Karpas-422 (cell line): ENCODE measurements around the gene SMOC2. TPM values are rescaled to one million over a fixed set of nuclear protein-coding genes. Genes with fewer than 3 reads are reported as not detected.

Experiments used
- DNase-seq: peaks from one replicate; pipeline ENCODE4 v3.0.0-alpha.2; 2015
- H2AFZ ChIP-seq: fragments of 200-600 bp; sonication (generic); 2 replicates; pipeline ENCODE4 v1.6.1; 2014; ENCODE audit warnings: antibody characterized with exemption, low read length, mixed read lengths
- H3K27ac ChIP-seq: fragments of 200-600 bp; sonication (generic); 2 replicates; pipeline ENCODE4 v1.5.1; 2014; ENCODE audit warnings: mild to moderate bottlenecking, low read length, moderate library complexity
- H3K27me3 ChIP-seq: fragments of 200-600 bp; sonication (generic); 2 replicates; pipeline ENCODE4 v1.6.1; 2014; ENCODE audit warnings: low read length, mixed read lengths
- H3K36me3 ChIP-seq: fragments of 200-600 bp; sonication (generic); 2 replicates; pipeline ENCODE4 v1.6.1; 2014; ENCODE audit warnings: low read length, mixed read lengths; ENCODE audit not compliant: insufficient read depth
- H3K4me1 ChIP-seq: fragments of 200-600 bp; sonication (generic); 2 replicates; pipeline ENCODE4 v1.6.1; 2014; ENCODE audit warnings: mild to moderate bottlenecking, low read length, mixed read lengths
- H3K4me2 ChIP-seq: fragments of 200-600 bp; sonication (generic); 2 replicates; pipeline ENCODE4 v1.6.1; 2014; ENCODE audit warnings: low read length, low read depth, mild to moderate bottlenecking; ENCODE audit not compliant: poor library complexity, severe bottlenecking
- H3K4me3 ChIP-seq: fragments of 200-600 bp; sonication (generic); 2 replicates; pipeline ENCODE4 v1.5.1; 2014; ENCODE audit warnings: mild to moderate bottlenecking, antibody characterized with exemption, low read length, mixed read lengths
- H3K79me2 ChIP-seq: fragments of 200-600 bp; sonication (generic); 2 replicates; pipeline ENCODE4 v1.6.1; 2014; ENCODE audit warnings: mild to moderate bottlenecking, low read length, mixed read lengths
- H3K9ac ChIP-seq: fragments of 200-600 bp; sonication (generic); 2 replicates; pipeline ENCODE4 v1.6.0; 2014; ENCODE audit warnings: low read length
- H3K9me2 ChIP-seq: fragments of 200-600 bp; sonication (generic), shearing (Covaris generic); replicated peaks from 2 replicates; pipeline ENCODE4 v1.6.0; 2014; ENCODE audit warnings: mild to moderate bottlenecking, low read length, moderate library complexity; ENCODE audit not compliant: insufficient read depth
- H3K9me3 ChIP-seq: fragments of 300-700, 200-600 bp; sonication (generic); 2 replicates; pipeline ENCODE4 v1.6.1; 2014; ENCODE audit warnings: low read length, mixed read lengths
- H4K20me1 ChIP-seq: fragments of 200-600 bp; sonication (generic); 2 replicates; pipeline ENCODE4 v1.6.1; 2014; ENCODE audit warnings: mild to moderate bottlenecking, antibody characterized with exemption, low read length, low read depth; ENCODE audit not compliant: insufficient read depth
- total RNA-seq: library from RNA; depleted of rRNA; stranded (reverse); fragments of >200 nt; shearing (Covaris generic); gene quantifications from 2 replicates; pipeline ENCODE4 v1.2.3, GENCODE V29; 2014; ENCODE audit warnings: low replicate concordance

The SMOC2 gene
- total RNA-seq, 1 experiment from 2014 or later, result not detected

DNA sequence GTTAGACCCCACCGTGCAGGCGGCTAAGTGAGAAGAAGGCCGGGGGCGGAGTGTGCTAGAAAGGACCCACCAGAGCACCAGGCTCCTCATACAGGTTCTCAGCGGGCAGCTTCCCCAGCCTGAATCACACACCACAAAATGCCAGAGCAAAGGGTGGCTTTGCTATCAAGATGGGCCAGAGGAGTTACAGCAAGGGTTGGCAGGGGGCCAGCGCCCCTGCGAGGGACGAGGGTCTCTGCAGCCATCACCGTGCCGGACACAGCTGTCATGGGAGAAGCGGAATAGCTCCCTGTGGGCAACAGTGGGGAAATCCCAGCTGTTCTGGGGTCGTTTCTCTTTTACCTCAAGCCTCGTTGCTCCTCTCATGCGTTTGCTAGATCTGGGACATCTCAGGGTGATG lies 206.3 kb downstream of the SMOC2 start:
- Histone ChIP-seq H3K27ac (no peak overlapping the region), H2AFZ (no peak overlapping the region), H3K27me3 (no peaks in the 10 kb centered on the region), H3K36me3 (no peaks in the 10 kb centered on the region), H3K4me2 (no peak overlapping the region), H4K20me1 (no peaks in the 10 kb centered on the region), H3K4me3 (no peak overlapping the region), H3K9me2 (no peaks in the 10 kb centered on the region), H3K9me3 (no peaks in the 10 kb centered on the region), H3K4me1 (no peaks in the 10 kb centered on the region), H3K79me2 (no peaks in the 10 kb centered on the region), H3K9ac (no peak overlapping the region)
- no peak for DNase-seq

DNA sequence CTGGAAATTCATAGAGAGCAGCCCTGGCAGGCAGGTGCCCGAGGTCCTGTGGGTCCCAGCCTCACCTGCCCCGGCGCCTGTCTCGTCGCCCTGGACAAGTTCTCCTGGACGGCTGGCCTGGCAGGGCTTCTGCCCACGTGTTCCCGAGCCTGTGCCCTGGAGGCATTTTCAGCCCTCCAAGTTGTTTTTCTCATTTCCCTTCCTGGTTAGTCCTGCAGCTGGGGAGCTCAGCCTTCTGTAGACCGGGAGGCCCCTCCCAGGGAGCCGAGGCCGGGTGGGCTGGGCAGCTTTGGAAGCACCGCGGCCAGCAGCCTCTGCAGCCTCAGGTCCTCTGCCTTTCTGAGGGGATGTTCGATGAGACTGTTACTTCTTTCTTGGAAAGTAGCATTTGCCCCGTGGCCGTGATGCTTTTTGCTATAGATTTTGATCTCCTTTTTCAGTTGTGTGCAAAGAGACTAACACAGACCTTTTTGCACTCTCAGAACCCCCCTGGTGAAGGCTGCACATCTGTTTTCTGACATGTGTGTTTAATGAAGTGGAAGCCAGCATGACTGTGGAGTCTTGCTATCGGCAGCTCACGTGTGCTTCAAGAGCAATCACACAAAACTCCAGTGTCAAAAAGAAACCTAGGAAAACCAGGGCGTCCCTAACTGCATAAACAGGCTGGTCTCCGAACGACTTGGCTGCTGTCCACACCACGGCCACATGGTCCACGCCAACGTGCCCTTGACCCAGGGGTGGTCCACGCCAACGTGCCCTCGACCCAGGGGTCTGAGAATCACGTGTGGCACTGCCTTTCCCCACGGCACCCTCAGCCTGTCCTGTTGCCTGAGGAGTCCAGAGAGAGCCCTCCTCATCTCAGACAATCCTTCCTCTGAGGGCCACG lies 207.5 kb downstream of the SMOC2 start:
- Histone ChIP-seq H2AFZ (no peak overlapping the region), H3K4me3 (no peak overlapping the region), H3K4me1 (no peaks in the 10 kb centered on the region), H3K36me3 (no peaks in the 10 kb centered on the region), H3K27ac (no peak overlapping the region), H3K9me2 (no peaks in the 10 kb centered on the region), H3K9me3 (no peaks in the 10 kb centered on the region), H3K27me3 (no peaks in the 10 kb centered on the region), H3K79me2 (no peaks in the 10 kb centered on the region), H4K20me1 (no peaks in the 10 kb centered on the region), H3K9ac (no peak overlapping the region), H3K4me2 (no peak overlapping the region)
- no peak for DNase-seq

DNA sequence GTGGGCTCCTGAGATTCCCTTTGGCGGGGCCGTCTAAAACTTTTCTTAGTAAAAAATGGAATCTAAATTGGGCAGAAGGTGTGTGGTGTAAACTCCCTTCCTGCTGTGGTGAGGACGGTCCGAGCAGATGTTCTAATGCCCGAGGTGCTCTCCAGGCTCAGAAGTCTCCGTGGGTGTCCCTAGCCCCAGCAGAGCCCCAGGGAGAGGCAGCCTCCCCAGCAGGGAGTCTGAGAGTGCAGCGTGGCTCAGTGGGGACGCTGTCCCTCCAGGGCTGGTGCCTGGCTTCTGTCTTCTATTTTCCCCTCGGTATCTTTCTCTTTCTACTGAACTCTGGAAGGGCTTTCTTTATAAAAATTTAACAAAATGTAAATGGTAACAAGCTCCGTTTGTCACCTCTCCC lies 208.2 kb downstream of the SMOC2 start:
- H3K4me2 ChIP-seq, result no peak overlapping the region

DNA sequence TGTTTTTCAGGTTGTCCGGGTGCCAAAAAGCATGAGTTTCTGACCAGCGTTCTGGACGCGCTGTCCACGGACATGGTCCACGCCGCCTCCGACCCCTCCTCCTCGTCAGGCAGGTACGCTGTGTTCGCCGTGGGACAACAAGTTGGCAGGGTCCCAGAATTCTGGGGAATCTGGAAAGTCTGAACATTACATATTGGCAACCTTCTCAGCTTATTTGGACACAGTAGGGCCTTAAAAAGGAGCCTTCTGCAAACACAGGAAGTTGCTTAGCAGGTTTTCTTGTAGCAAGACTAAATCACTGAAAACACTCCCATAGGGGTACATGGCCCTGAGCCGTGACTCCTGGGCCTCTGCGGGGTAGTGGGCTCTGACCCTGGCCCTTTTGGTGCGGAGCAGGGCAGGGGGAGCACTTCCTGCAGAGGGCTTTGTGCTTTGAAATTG lies 209.7 kb downstream of the SMOC2 start:
- H2AFZ ChIP-seq, result no peak overlapping the region
- no peaks in the 10 kb centered on the region for H3K9me2 ChIP-seq
- no peaks in the 10 kb centered on the region for H3K4me1 ChIP-seq
- H3K79me2 ChIP-seq, result no peaks in the 10 kb centered on the region
- no peaks in the 10 kb centered on the region for H3K27me3 ChIP-seq
- H3K36me3 ChIP-seq, result no peaks in the 10 kb centered on the region
- H4K20me1 ChIP-seq, result no peaks in the 10 kb centered on the region
- DNase-seq, result no peak
- no peak overlapping the region for H3K4me2 ChIP-seq
- H3K9ac ChIP-seq, result no peak overlapping the region
- no peaks in the 10 kb centered on the region for H3K9me3 ChIP-seq
- H3K27ac ChIP-seq, result no peak overlapping the region
- no peak overlapping the region for H3K4me3 ChIP-seq

More for the DNA sequence above, 208.2 kb downstream of the SMOC2 start:
- Histone ChIP-seq H3K27me3 (no peaks in the 10 kb centered on the region), H3K36me3 (no peaks in the 10 kb centered on the region), H3K4me1 (no peaks in the 10 kb centered on the region), H3K27ac (no peak overlapping the region), H2AFZ (no peak overlapping the region), H3K79me2 (no peaks in the 10 kb centered on the region), H3K9me2 (no peaks in the 10 kb centered on the region), H3K9ac (no peak overlapping the region), H3K9me3 (no peaks in the 10 kb centered on the region), H3K4me3 (no peak overlapping the region), H4K20me1 (no peaks in the 10 kb centered on the region)
- no peak for DNase-seq

DNA sequence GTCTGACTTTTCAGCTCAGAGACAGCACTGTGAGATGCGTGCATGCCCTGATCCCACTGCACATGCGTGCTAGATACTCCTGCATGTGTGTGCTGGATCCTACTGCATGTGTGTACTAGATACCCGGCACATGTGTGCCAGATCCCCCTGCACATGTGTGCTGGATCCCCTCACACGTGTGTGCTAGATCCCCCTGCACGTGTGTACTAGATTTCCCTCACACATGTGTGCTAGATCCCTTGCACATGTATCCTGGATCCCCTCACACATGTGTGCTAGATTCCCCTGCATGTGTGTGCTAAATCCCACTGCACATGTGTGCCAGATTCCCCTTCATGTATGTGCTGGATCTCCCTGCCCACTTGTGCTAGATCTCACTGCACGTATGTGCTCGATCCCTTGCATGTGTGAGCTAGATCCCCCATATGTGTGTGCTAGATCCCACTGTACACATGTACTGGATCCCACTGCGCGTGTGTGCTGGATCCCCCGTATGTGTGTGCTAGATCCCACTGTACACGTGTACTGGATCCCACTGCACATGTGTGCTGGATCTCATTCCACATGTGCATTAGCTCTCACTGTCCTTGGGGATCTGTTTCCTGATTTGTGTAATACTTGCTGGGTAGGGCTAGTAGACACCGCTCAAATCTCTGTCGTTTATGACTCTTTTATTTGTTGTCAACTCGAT lies 214.6 kb downstream of the SMOC2 start:
- Histone ChIP-seq H3K36me3 (no peaks in the 10 kb centered on the region), H3K9me2 (no peaks in the 10 kb centered on the region), H3K4me1 (no peaks in the 10 kb centered on the region), H3K9me3 (no peaks in the 10 kb centered on the region; the same call in 1 of the 2 replicates), H3K4me2 (no peak overlapping the region), H3K27ac (no peak overlapping the region), H3K27me3 (no peaks in the 10 kb centered on the region), H4K20me1 (no peaks in the 10 kb centered on the region), H2AFZ (no peak overlapping the region), H3K79me2 (no peaks in the 10 kb centered on the region), H3K9ac (no peak overlapping the region), H3K4me3 (no peak overlapping the region)
- no peak for DNase-seq

DNA sequence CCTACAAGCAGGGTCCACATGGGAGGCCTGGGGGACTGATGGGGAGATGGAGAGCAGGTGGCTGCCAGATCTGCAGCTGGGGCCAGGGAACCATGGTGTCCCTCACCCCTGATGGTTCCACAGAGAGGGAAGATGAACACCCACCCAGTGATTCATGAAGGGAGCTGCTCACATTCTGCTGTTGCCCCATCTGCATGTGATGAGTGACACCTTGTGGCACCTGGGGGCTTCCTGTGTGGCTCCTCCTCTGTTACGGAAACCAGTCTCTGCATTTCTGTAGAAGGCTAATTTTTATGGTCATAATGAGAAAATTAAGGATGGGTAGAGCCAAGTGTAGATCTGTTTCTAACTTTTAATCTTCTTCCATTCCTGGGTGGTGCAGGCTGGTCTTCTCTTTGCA lies 217.1 kb downstream of the SMOC2 start:
- DNase-seq, result peak; percentile 61

DNA sequence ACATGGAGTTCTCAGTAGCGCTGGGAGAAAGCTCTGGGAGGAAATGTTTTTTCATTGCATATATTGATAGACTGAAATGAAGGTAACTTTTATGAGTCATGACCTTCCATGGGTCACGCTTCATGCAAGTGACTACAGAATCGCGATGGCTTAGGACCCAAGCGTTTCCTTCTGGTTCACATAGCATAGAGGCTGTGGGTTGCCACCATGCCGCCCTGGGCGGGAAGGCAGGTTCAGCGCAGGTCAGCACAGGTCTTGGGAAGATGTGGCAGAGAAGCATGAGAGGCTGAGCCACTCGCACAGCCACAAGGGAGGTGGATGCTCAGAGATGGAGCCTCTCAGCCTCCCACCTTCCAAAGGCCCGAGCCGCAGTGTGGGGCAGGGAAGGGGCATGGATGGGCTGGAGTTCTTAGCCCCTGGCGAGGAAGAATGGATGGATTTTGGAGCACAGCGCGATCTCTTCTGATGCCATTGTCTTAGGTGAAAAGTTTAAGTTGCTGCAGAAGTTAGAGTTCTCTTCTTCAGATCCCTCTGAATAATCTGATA lies 219.5 kb downstream of the SMOC2 start:
- H4K20me1 ChIP-seq, result no peaks in the 10 kb centered on the region
- H3K4me2 ChIP-seq, result no peak overlapping the region
- H3K9me3 ChIP-seq, result no peaks in the 10 kb centered on the region; the same call in 1 of the 2 replicates
- H3K36me3 ChIP-seq, result no peaks in the 10 kb centered on the region
- no peak overlapping the region for H3K27ac ChIP-seq
- H2AFZ ChIP-seq, result no peak overlapping the region
- H3K9ac ChIP-seq, result no peak overlapping the region
- no peaks in the 10 kb centered on the region for H3K9me2 ChIP-seq
- DNase-seq, result no peak
- no peaks in the 10 kb centered on the region for H3K79me2 ChIP-seq
- H3K4me1 ChIP-seq, result no peaks in the 10 kb centered on the region
- H3K27me3 ChIP-seq, result no peaks in the 10 kb centered on the region
- no peak overlapping the region for H3K4me3 ChIP-seq

More for the DNA sequence above, 217.1 kb downstream of the SMOC2 start:
- no peaks in the 10 kb centered on the region for H3K27me3 ChIP-seq
- no peaks in the 10 kb centered on the region for H3K79me2 ChIP-seq
- no peak overlapping the region for H3K9ac ChIP-seq
- H4K20me1 ChIP-seq, result no peaks in the 10 kb centered on the region
- no peak overlapping the region for H2AFZ ChIP-seq
- no peaks in the 10 kb centered on the region; the same call in 1 of the 2 replicates for H3K9me3 ChIP-seq
- no peak overlapping the region for H3K4me3 ChIP-seq
- H3K27ac ChIP-seq, result no peak overlapping the region
- H3K4me2 ChIP-seq, result no peak overlapping the region
- H3K9me2 ChIP-seq, result no peaks in the 10 kb centered on the region
- H3K36me3 ChIP-seq, result no peaks in the 10 kb centered on the region
- H3K4me1 ChIP-seq, result no peaks in the 10 kb centered on the region

DNA sequence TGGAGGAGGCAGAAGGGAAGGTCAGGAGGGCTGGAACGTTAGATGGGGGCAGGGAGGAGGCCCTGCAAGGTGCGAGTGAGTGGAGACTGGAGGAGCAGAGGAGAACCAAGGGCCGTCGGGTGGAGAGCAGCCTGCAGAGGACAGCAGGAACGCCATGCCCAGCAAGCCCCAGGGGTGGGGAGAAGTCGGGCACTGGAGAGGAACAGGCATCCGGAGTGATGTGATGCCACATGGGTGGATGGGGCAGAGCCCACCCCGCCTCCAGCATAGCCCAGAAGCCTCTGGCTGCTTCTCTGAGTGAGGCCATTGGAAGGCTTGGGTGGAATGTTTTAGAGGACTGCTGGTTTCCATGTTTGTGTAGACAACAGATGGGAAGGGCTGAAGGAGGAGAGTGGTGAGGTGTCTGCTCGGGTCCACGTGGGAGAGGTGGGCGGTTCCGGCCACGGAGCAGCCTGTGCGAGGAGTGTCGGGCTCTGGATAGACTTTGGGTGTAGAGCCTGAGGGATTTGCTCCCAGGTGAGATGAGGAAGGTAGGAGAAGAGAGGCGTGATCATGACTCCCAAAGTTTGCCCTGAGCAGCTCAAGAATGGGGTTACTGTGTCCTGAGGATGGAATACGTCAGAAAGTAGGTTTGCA lies 221.4 kb downstream of the SMOC2 start:
- H3K4me1 ChIP-seq, result no peaks in the 10 kb centered on the region
- H3K27ac ChIP-seq, result no peak overlapping the region
- no peaks in the 10 kb centered on the region for H4K20me1 ChIP-seq
- H3K4me3 ChIP-seq, result no peak overlapping the region
- no peaks in the 10 kb centered on the region for H3K9me2 ChIP-seq
- H3K4me2 ChIP-seq, result no peak overlapping the region
- no peak overlapping the region for H2AFZ ChIP-seq
- H3K79me2 ChIP-seq, result no peaks in the 10 kb centered on the region
- no peak overlapping the region for H3K9ac ChIP-seq
- no peak for DNase-seq
- H3K9me3 ChIP-seq, result no peaks in the 10 kb centered on the region; the same call in 1 of the 2 replicates
- H3K36me3 ChIP-seq, result no peaks in the 10 kb centered on the region
- no peaks in the 10 kb centered on the region for H3K27me3 ChIP-seq
